Colonic mucosa (tissue), 4 donors: ENCODE measurements around the gene TP53BP2. TPM values are rescaled to one million over a fixed set of nuclear protein-coding genes. Genes with fewer than 3 reads are reported as not detected.
"Not testable (repeated sequence)": the region's sequence is repeated elsewhere in the genome, so short reads cannot be mapped to it uniquely, and the experiment has no call there.

Experiments used
- DNase-seq: peaks from one replicate; pipeline ENCODE4 v3.0.0-alpha.2; 2020
- H3K27ac ChIP-seq: fragments of 200-600 bp; one replicate; pipeline ENCODE4 v1.8.0; 2021
- H3K27me3 ChIP-seq: fragments of 200-600 bp; one replicate; pipeline ENCODE4 v1.8.0; 2021
- H3K36me3 ChIP-seq: fragments of 200-600 bp; one replicate; pipeline ENCODE4 v1.8.0; 2021
- H3K4me1 ChIP-seq: fragments of 200-600 bp; one replicate; pipeline ENCODE4 v1.8.0; 2021; ENCODE audit warnings: mild to moderate bottlenecking
- H3K4me3 ChIP-seq: fragments of 200-600 bp; one replicate; pipeline ENCODE4 v1.8.0; 2021
- H3K9ac ChIP-seq, 2 donors: one replicate each; pipeline ENCODE4 v1.7.0; 2013; ENCODE audit warnings: control low read depth in 2 of 2, low read depth in 2 of 2, low read length in 2 of 2
- H3K9me3 ChIP-seq: fragments of 200-600 bp; one replicate; pipeline ENCODE4 v1.8.0; 2021
- CTCF ChIP-seq: fragments of 200-600 bp; IDR thresholded peaks from one replicate; pipeline ENCODE4 v1.8.0; 2022; ENCODE audit warnings: antibody characterized with exemption, mild to moderate bottlenecking
- intact Hi-C: fragments of 100-400 bp; cut with DNase I; formaldehyde crosslinking; loops from one replicate; pipeline ENCODE4 v1.14.1; 2022
- total RNA-seq, 2 donors: library from RNA; stranded (reverse); fragmentation: NEBNext Ultra II Directional in 1 of 2; extraction: Animal tissue kit (Norgen Biotek cat#: 25700) in 1 of 2; gene quantifications; one replicate each; pipeline ENCODE4 v1.2.1, GENCODE V29; 2021
- donor health status: healthy.
- donor health status: DM: no; HTN: no; CAD: no.
- donor health status: DM: no; HTN: no; CAD: no.

Gene TP53BP2
- total RNA-seq, 2 donors from 2014 or later = 28.8 to 39.6 TPM

GRCh38 chr1:223741861-223742260, 103.9 kb downstream of the TP53BP2 start:
- H3K9ac ChIP-seq = no peak overlapping the region
- peaks cover 17% of the 10 kb centered on the region for H3K4me1 ChIP-seq
- no peak for TF ChIP-seq CTCF
- no peaks in the 10 kb centered on the region for H3K9me3 ChIP-seq
- no peak for DNase-seq
- H3K4me3 ChIP-seq = no peak overlapping the region
- no peaks in the 10 kb centered on the region for H3K27me3 ChIP-seq
- intact Hi-C loops = no loop called here
- no peak overlapping the region for H3K27ac ChIP-seq
- no peaks in the 10 kb centered on the region for H3K36me3 ChIP-seq

- H3K4me1 ChIP-seq = peaks cover 21% of the 10 kb centered on the region
- H3K27me3 ChIP-seq, H3K4me3 ChIP-seq, H3K36me3 ChIP-seq, intact Hi-C loops, H3K9me3 ChIP-seq: not testable (repeated sequence)
- DNase-seq = peak; percentile 53
- H3K27ac ChIP-seq = peak overlapping the region; percentile 73
- peak overlapping the region in 1 of 2 donors; percentile 77 for H3K9ac ChIP-seq
These were observed 105.6 kb downstream of the TP53BP2 start for GRCh38 chr1:223740038-223740736.

- peak overlapping the region; percentile 73 for H3K27ac ChIP-seq
- peak overlapping the region in 1 of 2 donors; percentile 77 for H3K9ac ChIP-seq
- no peaks in the 10 kb centered on the region for H3K9me3 ChIP-seq
- no peaks in the 10 kb centered on the region for H3K36me3 ChIP-seq
- intact Hi-C loops = no loop called here
- H3K27me3 ChIP-seq = no peaks in the 10 kb centered on the region
- H3K4me1 ChIP-seq = peaks cover 21% of the 10 kb centered on the region
- H3K4me3 ChIP-seq = no peak overlapping the region
- DNase-seq = peak; percentile 67
- TF ChIP-seq CTCF = no peak
These were observed 106.2 kb downstream of the TP53BP2 start for GRCh38 chr1:223739366-223740037.

GRCh38 chr1:223738465-223739365, 107.0 kb downstream of the TP53BP2 start:
- peak overlapping the region; percentile 62 to 77 for H3K9ac ChIP-seq
- DNase-seq = peak; percentile 76
- H3K4me3 ChIP-seq = no peak overlapping the region
- H3K36me3 ChIP-seq = no peaks in the 10 kb centered on the region
- H3K4me1 ChIP-seq = peaks cover 24% of the 10 kb centered on the region
- TF ChIP-seq CTCF = no peak
- peak overlapping the region; percentile 73 for H3K27ac ChIP-seq
- intact Hi-C loops = no loop called here
- no peaks in the 10 kb centered on the region for H3K27me3 ChIP-seq
- no peaks in the 10 kb centered on the region for H3K9me3 ChIP-seq

- peaks cover 37% of the 10 kb centered on the region for H3K4me1 ChIP-seq
- peak overlapping the region; percentile 73 for H3K27ac ChIP-seq
- no peaks in the 10 kb centered on the region for H3K36me3 ChIP-seq
- intact Hi-C loops = no loop called here
- no peak for DNase-seq
- H3K27me3 ChIP-seq = no peaks in the 10 kb centered on the region
- H3K9ac ChIP-seq = peak overlapping the region; percentile 24 to 71
- TF ChIP-seq CTCF = no peak
- no peak overlapping the region for H3K4me3 ChIP-seq
- H3K9me3 ChIP-seq = no peaks in the 10 kb centered on the region
These were observed 108.4 kb downstream of the TP53BP2 start for GRCh38 chr1:223737342-223737741.

GRCh38 chr1:223736638-223737037, 109.1 kb downstream of the TP53BP2 start:
- H3K9me3 ChIP-seq, DNase-seq, H3K36me3 ChIP-seq, H3K4me3 ChIP-seq, intact Hi-C loops, H3K9ac ChIP-seq, H3K27me3 ChIP-seq: not testable (repeated sequence)
- Histone ChIP-seq H3K27ac (peak overlapping the region; percentile 50), H3K4me1 (peaks cover 41% of the 10 kb centered on the region)
